Karpas-422 (cell line): ENCODE measurements around the gene ERC2. TPM values are rescaled to one million over a fixed set of nuclear protein-coding genes. Genes with fewer than 3 reads are reported as not detected.

Experiments used
- DNase-seq: peaks from one replicate; pipeline ENCODE4 v3.0.0-alpha.2; 2015
- H2AFZ ChIP-seq: fragments of 200-600 bp; sonication (generic); 2 replicates; pipeline ENCODE4 v1.6.1; 2014; ENCODE audit warnings: antibody characterized with exemption, low read length, mixed read lengths
- H3K27ac ChIP-seq: fragments of 200-600 bp; sonication (generic); 2 replicates; pipeline ENCODE4 v1.5.1; 2014; ENCODE audit warnings: mild to moderate bottlenecking, low read length, moderate library complexity
- H3K27me3 ChIP-seq: fragments of 200-600 bp; sonication (generic); 2 replicates; pipeline ENCODE4 v1.6.1; 2014; ENCODE audit warnings: low read length, mixed read lengths
- H3K36me3 ChIP-seq: fragments of 200-600 bp; sonication (generic); 2 replicates; pipeline ENCODE4 v1.6.1; 2014; ENCODE audit warnings: low read length, mixed read lengths; ENCODE audit not compliant: insufficient read depth
- H3K4me1 ChIP-seq: fragments of 200-600 bp; sonication (generic); 2 replicates; pipeline ENCODE4 v1.6.1; 2014; ENCODE audit warnings: mild to moderate bottlenecking, low read length, mixed read lengths
- H3K4me2 ChIP-seq: fragments of 200-600 bp; sonication (generic); 2 replicates; pipeline ENCODE4 v1.6.1; 2014; ENCODE audit warnings: low read length, low read depth, mild to moderate bottlenecking; ENCODE audit not compliant: poor library complexity, severe bottlenecking
- H3K4me3 ChIP-seq: fragments of 200-600 bp; sonication (generic); 2 replicates; pipeline ENCODE4 v1.5.1; 2014; ENCODE audit warnings: mild to moderate bottlenecking, antibody characterized with exemption, low read length, mixed read lengths
- H3K79me2 ChIP-seq: fragments of 200-600 bp; sonication (generic); 2 replicates; pipeline ENCODE4 v1.6.1; 2014; ENCODE audit warnings: mild to moderate bottlenecking, low read length, mixed read lengths
- H3K9ac ChIP-seq: fragments of 200-600 bp; sonication (generic); 2 replicates; pipeline ENCODE4 v1.6.0; 2014; ENCODE audit warnings: low read length
- H3K9me2 ChIP-seq: fragments of 200-600 bp; sonication (generic), shearing (Covaris generic); replicated peaks from 2 replicates; pipeline ENCODE4 v1.6.0; 2014; ENCODE audit warnings: mild to moderate bottlenecking, low read length, moderate library complexity; ENCODE audit not compliant: insufficient read depth
- H3K9me3 ChIP-seq: fragments of 300-700, 200-600 bp; sonication (generic); 2 replicates; pipeline ENCODE4 v1.6.1; 2014; ENCODE audit warnings: low read length, mixed read lengths
- H4K20me1 ChIP-seq: fragments of 200-600 bp; sonication (generic); 2 replicates; pipeline ENCODE4 v1.6.1; 2014; ENCODE audit warnings: mild to moderate bottlenecking, antibody characterized with exemption, low read length, low read depth; ENCODE audit not compliant: insufficient read depth
- total RNA-seq: library from RNA; depleted of rRNA; stranded (reverse); fragments of >200 nt; shearing (Covaris generic); gene quantifications from 2 replicates; pipeline ENCODE4 v1.2.3, GENCODE V29; 2014; ENCODE audit warnings: low replicate concordance

The ERC2 gene
- total RNA-seq, 1 experiment from 2014 or later: 3.7 TPM

DNA sequence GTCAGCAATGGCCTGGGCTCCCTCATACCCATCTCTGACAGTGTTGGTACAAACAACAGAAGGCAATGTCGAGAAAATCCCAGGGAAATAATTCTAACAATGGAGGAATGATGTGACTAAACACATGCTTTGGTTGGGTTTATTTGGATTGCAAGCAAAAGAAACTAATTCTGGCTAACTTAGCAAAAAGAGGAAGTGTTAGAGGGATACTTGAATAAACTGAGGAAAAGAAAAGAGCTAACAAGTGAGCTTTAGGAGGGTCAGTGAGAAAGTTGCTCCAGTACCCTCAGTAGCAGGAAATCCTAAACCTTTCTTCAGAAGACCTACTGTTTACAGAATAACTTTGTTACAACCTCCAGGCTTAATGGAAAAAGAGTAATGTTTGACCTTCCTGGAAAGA, 716.5 kb downstream of the ERC2 start:
- H3K9ac ChIP-seq: no peak overlapping the region
- H3K9me3 ChIP-seq: no peaks in the 10 kb centered on the region
- no peak overlapping the region for H3K27ac ChIP-seq
- H3K36me3 ChIP-seq: no peaks in the 10 kb centered on the region
- no peaks in the 10 kb centered on the region for H3K9me2 ChIP-seq
- H3K4me2 ChIP-seq: no peak overlapping the region
- no peak overlapping the region for H3K4me3 ChIP-seq
- no peaks in the 10 kb centered on the region for H3K79me2 ChIP-seq
- DNase-seq: no peak
- no peaks in the 10 kb centered on the region for H3K27me3 ChIP-seq
- no peaks in the 10 kb centered on the region for H4K20me1 ChIP-seq
- no peak overlapping the region for H2AFZ ChIP-seq
- peaks cover 21% of the 10 kb centered on the region for H3K4me1 ChIP-seq

- H3K9me3 ChIP-seq: no peaks in the 10 kb centered on the region
- H3K9ac ChIP-seq: no peak overlapping the region
- H3K4me2 ChIP-seq: no peak overlapping the region
- H3K27me3 ChIP-seq: no peaks in the 10 kb centered on the region
- peaks cover 31% of the 10 kb centered on the region for H3K4me1 ChIP-seq
- H3K9me2 ChIP-seq: no peaks in the 10 kb centered on the region
- H4K20me1 ChIP-seq: no peaks in the 10 kb centered on the region
- H3K4me3 ChIP-seq: no peak overlapping the region
- H3K79me2 ChIP-seq: no peaks in the 10 kb centered on the region
- H3K36me3 ChIP-seq: no peaks in the 10 kb centered on the region
- H2AFZ ChIP-seq: no peak overlapping the region
- DNase-seq: no peak
- H3K27ac ChIP-seq: no peak overlapping the region
Observed at GRCh38 chr3:55750525-55750924, 717.7 kb downstream of the ERC2 start.

DNA sequence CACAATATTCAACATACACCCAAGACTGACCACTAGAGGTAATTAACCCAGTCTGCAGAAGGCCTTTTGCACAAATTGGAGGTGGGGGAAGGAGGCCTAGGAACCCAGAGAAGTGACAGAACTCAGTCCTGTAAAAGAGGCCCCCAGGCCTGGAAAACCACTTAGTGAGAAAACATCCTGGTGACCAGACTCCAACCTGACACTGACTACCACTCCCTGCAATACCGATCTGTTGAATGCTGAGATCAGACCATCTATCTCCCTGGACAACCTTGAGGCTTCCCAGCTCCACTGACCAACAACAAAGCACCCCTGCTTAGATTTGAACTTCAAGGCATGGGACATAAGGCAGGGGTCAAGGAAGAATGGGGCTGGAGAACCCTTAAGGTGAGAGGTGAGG, 719.2 kb downstream of the ERC2 start:
- DNase-seq: no peak
- H3K4me1 ChIP-seq: peaks cover 38% of the 10 kb centered on the region
- H2AFZ ChIP-seq: no peak overlapping the region
- no peaks in the 10 kb centered on the region for H3K27me3 ChIP-seq
- no peaks in the 10 kb centered on the region for H3K9me2 ChIP-seq
- H3K9me3 ChIP-seq: no peaks in the 10 kb centered on the region
- H3K79me2 ChIP-seq: no peaks in the 10 kb centered on the region
- H3K4me2 ChIP-seq: no peak overlapping the region
- H4K20me1 ChIP-seq: no peaks in the 10 kb centered on the region
- H3K4me3 ChIP-seq: no peak overlapping the region
- H3K27ac ChIP-seq: no peak overlapping the region
- H3K36me3 ChIP-seq: no peaks in the 10 kb centered on the region; the same call in 1 of the 2 replicates
- no peak overlapping the region for H3K9ac ChIP-seq

DNA sequence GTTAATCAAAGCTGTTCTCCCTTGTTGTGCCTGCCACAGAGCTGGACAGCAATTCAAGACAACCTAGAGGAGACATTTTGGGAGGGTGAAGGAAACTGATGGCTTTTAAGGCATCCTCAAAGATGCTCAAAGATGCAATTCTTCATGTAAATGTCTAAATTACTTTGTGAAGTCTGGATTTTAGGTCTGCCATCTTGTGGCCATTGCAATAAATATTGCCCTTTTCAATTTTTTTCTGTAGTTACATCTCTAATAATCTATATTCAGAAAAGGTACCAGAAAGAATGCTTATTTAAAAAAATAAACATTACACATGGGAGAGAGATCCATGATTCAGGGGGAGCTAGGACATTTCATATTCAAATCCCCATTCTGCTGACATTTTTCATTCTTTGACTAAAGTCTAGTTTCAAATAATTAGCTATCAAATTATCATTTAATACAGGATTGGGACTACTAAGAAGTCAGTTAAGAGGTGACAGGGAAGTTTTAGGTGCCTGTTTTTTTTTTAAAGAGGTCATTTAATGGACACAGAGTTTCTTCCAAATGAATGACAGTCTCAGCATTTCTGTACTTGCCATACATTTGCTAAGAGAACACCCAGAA, 721.4 kb downstream of the ERC2 start:
- Histone ChIP-seq H3K9me2 (no peaks in the 10 kb centered on the region), H3K9ac (peak overlapping the region; percentile 56), H3K4me3 (no peak overlapping the region), H3K9me3 (no peaks in the 10 kb centered on the region), H2AFZ (peak overlapping the region; percentile 82), H3K79me2 (no peaks in the 10 kb centered on the region), H4K20me1 (no peaks in the 10 kb centered on the region), H3K4me1 (peaks cover 58% of the 10 kb centered on the region), H3K27ac (peak overlapping the region; percentile 86), H3K36me3 (no peaks in the 10 kb centered on the region; the same call in 1 of the 2 replicates), H3K27me3 (no peaks in the 10 kb centered on the region), H3K4me2 (peak overlapping the region; percentile 55)
- peak; percentile 84 for DNase-seq

DNA sequence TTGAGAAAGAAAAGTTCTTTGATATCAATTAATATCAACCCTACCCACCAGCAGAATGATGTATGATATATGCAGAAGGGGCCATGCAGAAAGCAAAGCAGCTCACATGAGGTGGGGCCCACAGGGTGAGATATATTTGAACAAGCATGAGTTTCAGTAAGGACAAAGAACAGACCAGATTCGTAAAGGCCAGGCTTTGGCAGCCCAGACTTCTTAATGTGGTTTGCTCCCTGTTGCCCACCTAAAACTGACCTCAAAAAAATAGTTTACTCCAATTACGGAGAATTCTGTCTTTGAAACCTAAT, 725.5 kb downstream of the ERC2 start:
- H3K27ac ChIP-seq: peak overlapping the region; percentile 92
- H3K4me1 ChIP-seq: peaks cover 59% of the 10 kb centered on the region
- H3K9me3 ChIP-seq: no peaks in the 10 kb centered on the region
- peak overlapping the region; percentile 28; the same call in 1 of the 2 replicates for H3K4me3 ChIP-seq
- no peak for DNase-seq
- no peaks in the 10 kb centered on the region for H3K9me2 ChIP-seq
- no peaks in the 10 kb centered on the region for H3K79me2 ChIP-seq
- H3K36me3 ChIP-seq: no peaks in the 10 kb centered on the region; the same call in 1 of the 2 replicates
- H3K27me3 ChIP-seq: no peaks in the 10 kb centered on the region
- H2AFZ ChIP-seq: no peak overlapping the region
- no peaks in the 10 kb centered on the region for H4K20me1 ChIP-seq
- H3K4me2 ChIP-seq: peak overlapping the region; percentile 44
- H3K9ac ChIP-seq: peak overlapping the region; percentile 66

DNA sequence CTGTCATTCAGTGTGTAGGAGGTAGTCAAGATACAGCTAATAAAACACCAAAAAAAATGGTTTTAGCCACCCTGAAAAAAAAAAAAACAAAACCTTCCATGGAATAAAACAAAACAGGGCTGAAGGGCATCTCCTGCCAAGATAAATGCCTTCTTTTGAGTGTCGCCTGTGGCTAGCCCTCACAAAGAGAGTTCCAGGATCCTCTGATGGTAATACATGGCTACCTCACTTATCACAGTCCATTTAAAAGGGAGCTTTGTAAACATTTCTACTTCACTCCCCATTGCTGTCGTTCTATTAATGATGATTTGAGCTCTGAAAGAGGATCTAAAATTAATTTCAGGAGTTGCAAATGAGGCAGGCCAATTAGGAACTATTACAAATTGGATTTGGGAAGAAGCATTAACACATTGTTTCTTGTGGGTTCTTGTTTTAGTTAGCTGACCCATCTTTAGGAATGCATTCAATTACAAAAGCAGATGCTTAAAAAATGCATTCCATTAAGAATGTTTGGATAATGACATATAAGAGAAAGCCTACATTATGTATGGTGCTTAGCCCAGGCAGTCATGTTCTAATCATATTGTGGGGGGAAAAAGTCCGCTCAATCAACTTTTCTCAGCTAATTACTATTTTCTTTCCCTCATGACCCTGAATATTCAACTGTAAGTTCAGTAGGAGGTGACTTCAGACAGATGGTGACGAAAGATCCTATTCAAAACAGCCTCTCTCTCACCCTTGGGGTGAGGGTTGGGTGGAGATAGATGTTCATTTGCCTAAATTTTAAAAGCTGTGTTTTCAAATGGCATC, 726.0 kb downstream of the ERC2 start:
- Histone ChIP-seq H4K20me1 (no peaks in the 10 kb centered on the region), H2AFZ (0 out of 2 replicates have a peak overlapping the region, but pooled peaks have one; percentile 58), H3K4me2 (peak overlapping the region; percentile 44), H3K9me3 (no peaks in the 10 kb centered on the region), H3K27me3 (no peaks in the 10 kb centered on the region), H3K4me1 (peaks cover 53% of the 10 kb centered on the region), H3K79me2 (no peaks in the 10 kb centered on the region), H3K27ac (peak overlapping the region; percentile 92), H3K9me2 (no peaks in the 10 kb centered on the region), H3K36me3 (no peaks in the 10 kb centered on the region; the same call in 1 of the 2 replicates), H3K9ac (peak overlapping the region; percentile 66), H3K4me3 (peak overlapping the region; percentile 29)
- DNase-seq: peak; percentile 85

GRCh38 chr3:55737186-55737585, 731.1 kb downstream of the ERC2 start:
- Histone ChIP-seq H3K36me3 (no peaks in the 10 kb centered on the region), H3K4me1 (peaks cover 32% of the 10 kb centered on the region), H3K27me3 (no peaks in the 10 kb centered on the region), H4K20me1 (no peaks in the 10 kb centered on the region), H2AFZ (no peak overlapping the region), H3K9me2 (no peaks in the 10 kb centered on the region), H3K27ac (peak overlapping the region; percentile 83), H3K4me2 (no peak overlapping the region), H3K4me3 (no peak overlapping the region), H3K9me3 (no peaks in the 10 kb centered on the region), H3K9ac (no peak overlapping the region), H3K79me2 (no peaks in the 10 kb centered on the region)
- DNase-seq: no peak

GRCh38 chr3:55735976-55736375, 732.3 kb downstream of the ERC2 start:
- no peak overlapping the region for H3K4me2 ChIP-seq
- H3K9ac ChIP-seq: no peak overlapping the region
- no peaks in the 10 kb centered on the region for H3K9me2 ChIP-seq
- H3K9me3 ChIP-seq: no peaks in the 10 kb centered on the region
- H3K27ac ChIP-seq: peak overlapping the region; percentile 83
- no peak overlapping the region for H2AFZ ChIP-seq
- H3K27me3 ChIP-seq: no peaks in the 10 kb centered on the region
- no peaks in the 10 kb centered on the region for H3K36me3 ChIP-seq
- peaks cover 24% of the 10 kb centered on the region for H3K4me1 ChIP-seq
- no peak for DNase-seq
- no peak overlapping the region for H3K4me3 ChIP-seq
- H4K20me1 ChIP-seq: no peaks in the 10 kb centered on the region
- no peaks in the 10 kb centered on the region for H3K79me2 ChIP-seq
